ENCODE results near the gene ZGPAT. TPM values are rescaled to one million over a fixed set of nuclear protein-coding genes. Genes with fewer than 3 reads are reported as not detected.

The ZGPAT gene
- total and polyA plus RNA-seq, 2 of the 4 experiments (the other 2 are of a cell fraction): 13.4 to 20.2 TPM

- TF ChIP-seq CEBPB (IDR thresholded peaks at IDR 0.05; ENCODE audit: low read depth, low read length): no peak
- TF ChIP-seq RCOR1 (IDR thresholded peaks at IDR 0.05; ENCODE audit: insufficient replicate concordance, low read length): no peak
- no peak for TF ChIP-seq RAD21 (IDR thresholded peaks at IDR 0.05; ENCODE audit: low read length)
- TF ChIP-seq BHLHE40 (IDR thresholded peaks at IDR 0.05; ENCODE audit: low read depth, low read length): no peak
- TF ChIP-seq SMC3 (IDR thresholded peaks at IDR 0.05; ENCODE audit: low read depth, low read length): no peak
- TF ChIP-seq CHD1 (IDR thresholded peaks at IDR 0.05; ENCODE audit: low read depth, low read length): no peak
- no peak for TF ChIP-seq POLR2A (IDR thresholded peaks at IDR 0.05; ENCODE audit: low read depth, low read length)
- no peak for TF ChIP-seq MXI1 (IDR thresholded peaks at IDR 0.05; ENCODE audit: borderline replicate concordance, low read depth, low read length)
- TF ChIP-seq FOS (IDR thresholded peaks at IDR 0.05; ENCODE audit: low read depth, low read length): no peak
- no peak for TF ChIP-seq NFE2L2 (IDR thresholded peaks at IDR 0.05; ENCODE audit: low read depth, low read length)
- no peak for TF ChIP-seq MAFK (IDR thresholded peaks at IDR 0.05; ENCODE audit: low read depth, low read length)
- H4K91ac ChIP-seq (ENCODE audit: insufficient read depth, low read depth, low read length): no peak overlapping the region
- H3K27me3 ChIP-seq (ENCODE audit: control insufficient read depth, insufficient read depth, low read length): no peaks in the 10 kb centered on the region
- H3K18ac ChIP-seq (ENCODE audit: low read depth, low read length): no peak overlapping the region
- no peak overlapping the region for H4K5ac ChIP-seq (ENCODE audit: low read depth, low read length)
- ChIA-PET POLR2A (ENCODE audit: unreplicated experiment) (no interaction called here), CTCF (no interaction called here)
- ATAC-seq (ENCODE audit: low read depth) (no peak), DNase-seq (no peak)
- H2AK5ac ChIP-seq (ENCODE audit: low read depth, low read length): no peak overlapping the region
- no peak overlapping the region for H2BK120ac ChIP-seq (ENCODE audit: low read depth, low read length)
- no peak overlapping the region for H3K23ac ChIP-seq (ENCODE audit: low read depth, low read length)
- H3K4me2 ChIP-seq (ENCODE audit: low read depth, low read length): no peak overlapping the region
- H2BK15ac ChIP-seq (ENCODE audit: low read depth, low read length): no peak overlapping the region
- H3K9ac ChIP-seq (ENCODE audit: low read depth, low read length): no peak overlapping the region
- H4K20me1 ChIP-seq (ENCODE audit: insufficient read depth, low read length): no peaks in the 10 kb centered on the region
- 97% methylated on average over 15 of the region's 38 CpGs; no CpG with 5 or more reads in 1 of the 2 experiments for WGBS, 2 experiments (ENCODE audit: extremely low coverage in 2 of 2, insufficient read length in 1 of 2)
- no peak overlapping the region for H4K8ac ChIP-seq (ENCODE audit: low read depth in 2 of 2, low read length in 2 of 2)
- H2BK20ac ChIP-seq (ENCODE audit: low read depth, low read length): no peak overlapping the region
- H3K9me1 ChIP-seq (ENCODE audit: insufficient read depth, low read length): peaks cover 13% of the 10 kb centered on the region
- H3K56ac ChIP-seq (ENCODE audit: extremely low read depth, insufficient read depth, low read length): no peak overlapping the region
- H3K9me3 ChIP-seq (ENCODE audit: control insufficient read depth, insufficient read depth, low read length): no peaks in the 10 kb centered on the region
- intact Hi-C loops (cut with micrococcal nuclease) (no loop called here), dilution Hi-C loops (cut with HindIII; ENCODE audit: low sequenced_read_pairs, unreplicated experiment) (no loop called here), in situ Hi-C loops (cut with MboI; ENCODE audit: low sequenced_read_pairs) (no loop called here)
- no peak overlapping the region for H3K4me3 ChIP-seq (ENCODE audit: insufficient read depth, low read depth, low read length)
- no peak overlapping the region for H2AFZ ChIP-seq (replicated peaks; ENCODE audit: low read length, poor library complexity)
- H2AK9ac ChIP-seq (replicated peaks; ENCODE audit: low read depth, low read length, poor library complexity): no peak overlapping the region
- H3K27ac ChIP-seq (ENCODE audit: insufficient read depth, low read length): no peak overlapping the region
- no peak overlapping the region for H3K14ac ChIP-seq (replicated peaks; ENCODE audit: low read depth, low read length)
- H3K36me3 ChIP-seq (ENCODE audit: control insufficient read depth, insufficient read depth, low read length): peaks cover 43% of the 10 kb centered on the region
- peaks cover 8 to 22% of the 10 kb centered on the region in 2 experiments for H3K79me1 ChIP-seq (ENCODE audit: low read depth in 1 of 2, low read length in 2 of 2)
- no peak overlapping the region for H2BK5ac ChIP-seq (ENCODE audit: low read depth, low read length, poor library complexity, severe bottlenecking)
- BruUV-seq (replicated peaks): no TSS peak
- H3K4ac ChIP-seq (ENCODE audit: low read depth, low read length): no peak overlapping the region
- H3K4me1 ChIP-seq (ENCODE audit: control insufficient read depth, insufficient read depth, low read length): peaks cover 16% of the 10 kb centered on the region
Measured at GRCh38 chr20:63678667-63679465, 29.0 kb upstream of the ZGPAT start.

Data from IMR-90 (cell line).